Measurements from ENCODE around the gene ZNFX1. TPM values are rescaled to one million over a fixed set of nuclear protein-coding genes. Genes with fewer than 3 reads are reported as not detected.
A peak's percentile ranks its signal among the peaks of the same experiment; 100 is the strongest.

The ZNFX1 gene
- total and polyA plus RNA-seq, 2 donors (not counting 1 experiment from before 2014, with no cell fraction given): 13.7 to 46.2 TPM

- Histone ChIP-seq H3K9ac (ENCODE audit: insufficient read depth, low read length) (no peak overlapping the region), H3K4me2 (ENCODE audit: extremely low read depth, insufficient read depth, low read length) (no peak overlapping the region), H4K20me1 (ENCODE audit: control insufficient read depth, extremely low read depth, insufficient read depth, low read length) (no peaks in the 10 kb centered on the region), H3K4me1 (ENCODE audit: control insufficient read depth, extremely low read depth, insufficient read depth, low read length) (no peaks in the 10 kb centered on the region), H3K4me3 (replicated peaks in 1 of 4; ENCODE audit: control extremely low read depth in 1 of 4, insufficient read depth in 1 of 4, low read depth in 3 of 4, low read length in 4 of 4) (no peak overlapping the region), H3K27ac (ENCODE audit: insufficient read depth, low read length) (no peak overlapping the region), H3K36me3 (ENCODE audit: control insufficient read depth, insufficient read depth, low read length) (peaks cover 36% of the 10 kb centered on the region), H2AFZ (ENCODE audit: low read length) (no peak overlapping the region), H3K79me2 (ENCODE audit: control insufficient read depth, insufficient read depth, low read length) (no peaks in the 10 kb centered on the region), H3K27me3 (ENCODE audit: control insufficient read depth, insufficient read depth, low read length) (no peaks in the 10 kb centered on the region), H3K9me3 (ENCODE audit: control insufficient read depth, insufficient read depth, low read depth, low read length) (no peaks in the 10 kb centered on the region)
- DNase-seq (ENCODE audit: low read depth in 2 of 2): no peak
- TF ChIP-seq CTCF (conservative IDR thresholded peaks at IDR 0.05 in 1 of 2, IDR thresholded peaks at IDR 0.05 in 1 of 2; ENCODE audit: low read depth in 1 of 2, low read length in 2 of 2) (no peak), EZH2 (IDR thresholded peaks at IDR 0.05; ENCODE audit: low read length, missing control alignments) (no peak)
Observed at GRCh38 chr20:49247792-49248191, 30.1 kb downstream of the ZNFX1 start.

GRCh38 chr20:49247169-49247723, 30.6 kb downstream of the ZNFX1 start:
- no peaks in the 10 kb centered on the region for H3K4me1 ChIP-seq (ENCODE audit: control insufficient read depth, extremely low read depth, insufficient read depth, low read length)
- H2AFZ ChIP-seq (ENCODE audit: low read length): no peak overlapping the region
- H3K27me3 ChIP-seq (ENCODE audit: control insufficient read depth, insufficient read depth, low read length): no peaks in the 10 kb centered on the region
- DNase-seq (ENCODE audit: low read depth in 2 of 2): no peak
- no peaks in the 10 kb centered on the region for H3K79me2 ChIP-seq (ENCODE audit: control insufficient read depth, insufficient read depth, low read length)
- TF ChIP-seq EZH2 (IDR thresholded peaks at IDR 0.05; ENCODE audit: low read length, missing control alignments) (no peak), CTCF (conservative IDR thresholded peaks at IDR 0.05 in 1 of 2, IDR thresholded peaks at IDR 0.05 in 1 of 2; ENCODE audit: low read depth in 1 of 2, low read length in 2 of 2) (no peak)
- H3K9ac ChIP-seq (ENCODE audit: insufficient read depth, low read length): no peak overlapping the region
- no peaks in the 10 kb centered on the region for H3K9me3 ChIP-seq (ENCODE audit: control insufficient read depth, insufficient read depth, low read depth, low read length)
- no peaks in the 10 kb centered on the region for H4K20me1 ChIP-seq (ENCODE audit: control insufficient read depth, extremely low read depth, insufficient read depth, low read length)
- H3K4me3 ChIP-seq (replicated peaks in 1 of 4; ENCODE audit: control extremely low read depth in 1 of 4, insufficient read depth in 1 of 4, low read depth in 3 of 4, low read length in 4 of 4): no peak overlapping the region
- H3K27ac ChIP-seq (ENCODE audit: insufficient read depth, low read length): no peak overlapping the region
- no peak overlapping the region for H3K4me2 ChIP-seq (ENCODE audit: extremely low read depth, insufficient read depth, low read length)
- H3K36me3 ChIP-seq (ENCODE audit: control insufficient read depth, insufficient read depth, low read length): peaks cover 33% of the 10 kb centered on the region

GRCh38 chr20:49245921-49246740, 31.7 kb downstream of the ZNFX1 start:
- Histone ChIP-seq H3K79me2 (ENCODE audit: control insufficient read depth, insufficient read depth, low read length) (no peaks in the 10 kb centered on the region), H4K20me1 (ENCODE audit: control insufficient read depth, extremely low read depth, insufficient read depth, low read length) (no peaks in the 10 kb centered on the region), H3K9ac (ENCODE audit: insufficient read depth, low read length) (no peak overlapping the region), H3K36me3 (ENCODE audit: control insufficient read depth, insufficient read depth, low read length) (peaks cover 33% of the 10 kb centered on the region), H3K27me3 (ENCODE audit: control insufficient read depth, insufficient read depth, low read length) (no peaks in the 10 kb centered on the region), H3K4me3 (replicated peaks in 1 of 4; ENCODE audit: control extremely low read depth in 1 of 4, insufficient read depth in 1 of 4, low read depth in 3 of 4, low read length in 4 of 4) (no peak overlapping the region), H3K27ac (ENCODE audit: insufficient read depth, low read length) (no peak overlapping the region), H2AFZ (ENCODE audit: low read length) (no peak overlapping the region), H3K4me2 (ENCODE audit: extremely low read depth, insufficient read depth, low read length) (no peak overlapping the region), H3K4me1 (ENCODE audit: control insufficient read depth, extremely low read depth, insufficient read depth, low read length) (no peaks in the 10 kb centered on the region), H3K9me3 (ENCODE audit: control insufficient read depth, insufficient read depth, low read depth, low read length) (no peaks in the 10 kb centered on the region)
- DNase-seq (ENCODE audit: low read depth in 2 of 2): peak; percentile 47 to 62
- TF ChIP-seq EZH2 (IDR thresholded peaks at IDR 0.05; ENCODE audit: low read length, missing control alignments): no peak
- peak; percentile 75 to 83 for TF ChIP-seq CTCF (conservative IDR thresholded peaks at IDR 0.05 in 1 of 2, IDR thresholded peaks at IDR 0.05 in 1 of 2; ENCODE audit: low read depth in 1 of 2, low read length in 2 of 2)
